Lower leg skin (tissue), 3 donors: ENCODE data around the gene MTRF1L.

ENCODE experiments used
- CTCF ChIP-seq, 3 donors: fragments of 450-650 bp; IDR thresholded peaks; one replicate each; pipeline ENCODE4 v1.5.1; 2016; ENCODE audit warnings: antibody characterized with exemption in 3 of 3, mild to moderate bottlenecking in 3 of 3, moderate library complexity in 2 of 3
- POLR2A ChIP-seq, 2 donors: fragments of 450-650 bp; IDR thresholded peaks; one replicate each; pipeline ENCODE4 v1.6.1; 2016 to 2017; ENCODE audit warnings: antibody characterized with exemption in 2 of 2, mild to moderate bottlenecking in 1 of 2, moderate library complexity in 1 of 2

GRCh38 chr6:153001767-153002612 lies 519 bp downstream of the MTRF1L start:
- TF ChIP-seq POLR2A (IDR thresholded peaks at IDR 0.05) (no peak), CTCF (IDR thresholded peaks at IDR 0.05) (no peak)
